GM19467 (cell line): ENCODE data around the gene GBX1.

Source experiments
- ATAC-seq: cut with Tn5 transposase; IDR thresholded peaks from one replicate; pipeline ENCODE4 v1.9.1; 2021; ENCODE audit warnings: mild to moderate bottlenecking, moderate library complexity; ENCODE audit not compliant: unreplicated experiment

Gene GBX1

DNA sequence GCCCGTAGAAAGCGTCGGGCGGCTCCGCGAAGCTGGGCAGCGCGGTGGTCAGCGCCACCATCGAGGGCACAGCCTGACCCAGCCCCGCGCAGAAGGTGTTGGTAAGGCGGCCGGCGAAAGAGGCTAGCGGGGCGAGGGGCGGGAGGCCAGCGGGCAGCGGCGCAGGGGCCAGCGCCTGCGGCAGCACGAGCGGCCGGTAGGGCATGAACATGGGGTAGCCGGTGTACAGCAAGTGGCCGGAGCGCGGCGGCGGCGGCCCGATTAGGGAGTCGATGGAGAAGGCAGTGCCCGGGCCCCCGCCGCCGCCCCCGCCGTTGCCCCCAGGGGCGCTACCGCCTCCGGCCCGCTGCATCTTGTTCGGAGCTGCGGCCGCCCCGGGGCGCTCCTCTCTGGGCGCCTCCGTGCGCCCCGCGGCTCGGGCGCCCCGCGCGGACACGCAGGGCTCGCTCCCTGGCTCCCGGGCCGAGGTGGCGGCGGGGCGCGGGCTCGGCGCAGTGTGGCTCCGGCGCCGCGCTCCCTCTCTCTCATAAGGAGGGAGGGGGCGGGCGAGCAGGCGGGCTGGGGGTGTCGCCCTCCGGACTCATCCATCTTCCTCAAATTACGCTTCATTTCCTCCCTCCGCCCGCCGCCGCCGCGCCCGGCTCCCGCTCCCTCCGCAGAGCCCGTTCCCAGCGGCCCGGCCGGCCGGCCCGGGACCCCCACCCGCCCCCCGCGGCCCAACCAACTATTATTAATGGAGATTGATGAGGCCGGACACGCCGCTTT is at the start of gene GBX1:
Gene GBX1 (minus strand): TSS at position 498 of the 765 bp plus-strand sequence. CDS start 146 bp downstream, at position 352.
- ATAC-seq = no peak

DNA sequence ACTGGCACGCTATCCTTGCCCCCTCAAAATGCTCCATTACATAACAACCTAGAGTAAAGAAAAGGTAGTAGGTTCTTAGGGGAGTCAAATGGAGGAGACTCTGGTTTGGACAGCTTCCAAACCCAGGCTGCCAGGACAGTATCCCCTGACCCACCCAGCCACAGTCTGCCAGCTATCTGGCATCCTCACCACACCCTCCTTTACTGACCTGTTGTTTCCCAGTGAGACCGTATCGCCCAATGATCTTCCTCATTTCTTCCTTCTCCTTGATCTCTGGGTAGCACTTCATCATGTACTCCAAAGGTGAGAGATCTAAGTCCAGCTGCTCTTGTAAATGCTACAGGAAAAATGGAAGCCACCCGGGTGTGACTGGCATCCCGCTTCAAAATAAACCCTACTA is 47.9 kb upstream of the GBX1 start:
- no peak for ATAC-seq

DNA sequence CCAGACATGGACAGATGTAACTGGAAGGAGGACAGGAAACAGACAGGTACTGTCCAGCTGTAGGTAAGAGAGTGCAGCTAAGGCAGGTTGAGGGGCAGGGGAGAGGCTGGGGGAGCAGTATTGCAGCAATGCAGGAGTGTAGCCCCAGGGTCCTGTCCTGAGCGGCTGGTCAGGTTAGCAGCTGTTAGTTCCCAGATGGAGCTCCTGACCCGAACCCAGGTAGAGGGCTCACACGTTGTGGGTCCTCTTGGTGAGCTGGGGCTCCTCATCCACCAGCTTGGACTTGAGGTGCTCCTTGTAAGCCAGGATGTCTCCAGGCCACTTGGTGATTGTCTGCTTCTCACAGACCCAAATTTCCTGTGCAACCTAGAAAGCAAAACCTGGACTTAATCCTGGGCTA is 46.3 kb upstream of the GBX1 start:
- no peak for ATAC-seq

DNA sequence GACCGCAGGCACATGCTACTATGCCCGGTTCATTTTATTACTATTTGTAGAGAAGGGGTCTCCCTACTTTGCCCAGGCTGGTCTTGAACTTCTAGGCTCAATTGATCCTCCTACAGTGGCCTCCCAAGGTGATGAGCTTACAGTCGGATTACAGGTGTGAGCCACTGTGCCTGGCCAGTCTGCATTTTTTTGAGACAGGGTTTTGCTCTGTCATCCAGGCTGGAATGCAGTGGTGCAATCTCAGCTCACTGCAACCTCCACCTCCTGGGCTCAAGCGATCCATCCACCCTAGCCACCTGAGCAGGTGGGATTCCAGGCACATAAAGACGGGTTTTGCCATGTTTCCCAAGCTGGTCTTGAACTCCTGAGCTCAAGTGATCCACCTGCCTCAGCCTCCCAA is 45.1 kb upstream of the GBX1 start:
- no peak for ATAC-seq

DNA sequence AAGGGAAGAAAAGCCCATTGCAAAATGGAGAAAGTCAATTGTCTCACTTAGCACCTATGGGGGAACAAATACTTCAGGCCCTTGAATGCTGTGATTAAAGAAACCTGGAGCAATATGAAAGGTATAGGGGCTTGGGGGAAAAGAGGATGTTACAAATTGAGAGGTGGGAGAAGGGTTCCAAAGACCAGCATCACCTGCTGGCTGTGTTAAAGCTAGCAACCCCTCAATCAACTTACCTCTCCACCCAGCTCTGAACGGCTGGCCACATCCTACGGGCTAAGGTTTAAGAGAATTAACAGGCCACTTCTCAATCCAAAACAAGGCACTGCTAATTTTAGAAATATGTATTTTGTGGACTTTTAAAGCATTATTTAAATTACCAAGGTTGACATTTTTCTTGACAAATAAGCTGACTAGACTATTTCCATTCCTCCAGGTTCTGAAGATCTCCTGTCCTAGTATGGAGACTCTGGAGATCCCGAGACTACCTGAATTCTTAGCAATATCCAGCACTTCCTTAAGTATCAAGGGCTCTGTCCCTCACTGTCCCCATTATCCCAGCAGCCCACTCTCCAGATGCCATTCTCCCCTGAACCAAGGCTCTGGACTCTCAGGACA is 43.8 kb upstream of the GBX1 start:
- ATAC-seq = no peak

DNA sequence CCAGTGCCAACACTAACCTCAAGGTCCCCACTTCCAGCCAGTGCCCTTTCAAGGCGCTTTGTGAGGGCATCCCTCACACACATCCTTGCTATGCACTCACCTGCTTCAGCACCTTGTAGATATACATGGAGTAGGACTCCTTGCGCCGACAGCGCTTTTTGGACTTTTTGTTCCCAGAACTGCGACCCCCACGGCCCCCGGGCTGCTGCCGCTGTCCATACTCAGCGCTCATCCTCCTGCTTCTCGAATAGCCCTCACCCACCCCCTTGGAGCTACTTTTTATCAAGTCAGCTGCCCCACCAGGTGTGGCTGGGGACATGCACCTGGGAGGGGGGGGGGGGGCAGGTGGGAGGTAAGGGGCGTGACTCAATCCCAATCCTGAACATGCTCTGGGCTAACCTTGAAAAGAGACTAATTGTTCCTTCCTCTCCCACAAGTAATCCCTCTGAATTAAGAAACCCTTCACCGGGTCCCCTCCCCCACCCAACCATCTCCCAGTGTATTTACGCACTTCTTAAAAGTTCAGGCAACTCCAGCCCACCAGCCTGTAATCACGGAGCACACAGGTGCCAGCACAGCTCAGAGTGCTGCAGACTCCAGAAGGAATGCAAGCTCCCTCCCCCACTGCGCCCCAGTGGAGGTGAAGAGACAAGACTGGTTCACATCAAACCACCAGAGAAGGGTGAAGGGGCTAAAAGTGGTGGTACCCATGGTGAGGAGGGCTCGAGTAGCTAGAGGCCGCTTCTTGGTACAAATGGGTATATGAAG is 42.8 kb upstream of the GBX1 start, which contains the start of gene H2BK1:
Gene H2BK1 (minus strand): TSS at position 402 of the 768 bp plus-strand sequence. CDS start 170 bp downstream, at position 232.
- ATAC-seq = no peak

DNA sequence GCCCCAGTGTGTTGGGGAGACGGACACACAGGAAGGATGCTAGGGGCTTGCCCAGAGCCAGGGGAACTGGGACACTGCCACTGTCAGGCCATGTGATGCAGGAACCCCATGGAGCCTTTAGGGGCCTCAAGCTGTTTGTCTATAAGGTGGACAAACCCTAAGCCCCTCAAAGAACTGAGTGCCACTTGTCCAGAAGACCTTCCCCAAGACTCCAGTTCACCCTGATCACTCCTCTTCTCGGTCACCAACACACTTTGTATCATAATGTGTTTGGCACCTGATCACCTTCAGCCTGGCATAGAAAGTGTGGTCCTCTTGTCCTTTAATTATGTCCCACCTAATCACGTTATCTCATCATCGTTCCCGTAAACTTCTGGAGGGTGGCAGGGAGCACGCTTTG is 42.1 kb upstream of the GBX1 start:
- no peak for ATAC-seq

DNA sequence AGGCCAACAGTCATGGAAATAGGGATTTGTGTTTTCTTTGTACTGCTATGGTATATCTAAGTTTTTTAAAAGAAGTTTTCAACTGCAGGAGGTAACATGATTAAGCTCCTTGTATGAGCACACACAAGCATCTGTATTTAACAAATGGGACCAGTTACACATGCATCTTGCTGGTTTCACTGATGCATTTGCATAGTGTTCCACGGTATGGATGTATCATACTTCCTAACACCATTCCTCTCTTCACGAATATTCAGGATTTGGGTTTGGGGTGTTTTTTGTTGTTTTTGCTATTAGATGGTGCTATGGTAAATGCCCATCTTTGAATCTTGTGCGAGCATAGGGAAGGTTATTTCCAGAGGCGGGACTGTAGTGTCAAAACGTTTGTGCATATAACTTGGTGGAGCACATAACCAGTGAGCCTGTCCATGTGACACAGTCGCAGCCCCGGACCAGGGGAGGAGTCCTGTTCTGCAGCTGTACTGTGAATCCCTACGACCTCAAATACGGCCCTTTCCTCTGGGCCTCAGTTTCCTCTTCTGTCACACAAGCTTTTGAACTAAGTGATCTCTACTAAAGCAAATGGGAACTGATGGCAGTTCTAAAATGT is 40.9 kb upstream of the GBX1 start:
- no peak for ATAC-seq

DNA sequence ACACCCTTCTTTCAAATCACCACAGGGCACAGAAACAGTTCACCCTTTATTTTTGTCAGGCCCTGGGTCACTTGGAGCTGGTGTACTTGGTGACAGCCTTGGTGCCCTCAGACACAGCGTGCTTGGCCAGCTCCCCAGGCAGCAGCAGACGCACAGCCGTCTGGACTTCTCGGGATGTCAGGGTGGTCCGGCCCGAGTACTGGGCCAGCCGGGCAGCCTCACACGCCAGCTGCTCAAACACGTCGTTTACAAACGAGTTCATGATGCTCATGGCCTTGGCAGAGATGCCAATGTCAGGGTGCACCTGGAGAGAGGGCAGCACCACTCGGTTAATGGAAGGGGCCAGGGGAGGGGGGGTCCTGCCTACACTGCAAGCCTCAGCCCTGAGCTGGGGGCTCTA is 40.3 kb upstream of the GBX1 start:
- no peak for ATAC-seq

DNA sequence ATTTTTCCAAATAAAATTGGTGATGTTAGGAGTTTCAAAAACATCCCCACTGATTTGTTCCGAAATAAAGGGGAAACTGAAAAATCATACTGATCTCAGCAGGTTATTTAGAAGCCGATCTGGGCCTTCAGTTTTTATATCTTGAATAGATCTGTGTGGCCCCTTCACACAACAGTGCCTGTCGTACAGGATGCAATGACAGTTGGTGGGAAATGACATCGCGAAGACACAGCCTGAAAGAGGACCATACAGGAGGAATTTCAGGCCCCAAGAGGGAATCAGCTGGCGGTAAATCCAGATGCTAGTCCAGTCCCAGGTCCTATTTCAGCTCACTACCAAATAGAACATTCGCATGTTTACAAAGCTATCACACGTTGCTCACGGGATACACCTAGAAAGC is 39.8 kb upstream of the GBX1 start:
- ATAC-seq = no peak

DNA sequence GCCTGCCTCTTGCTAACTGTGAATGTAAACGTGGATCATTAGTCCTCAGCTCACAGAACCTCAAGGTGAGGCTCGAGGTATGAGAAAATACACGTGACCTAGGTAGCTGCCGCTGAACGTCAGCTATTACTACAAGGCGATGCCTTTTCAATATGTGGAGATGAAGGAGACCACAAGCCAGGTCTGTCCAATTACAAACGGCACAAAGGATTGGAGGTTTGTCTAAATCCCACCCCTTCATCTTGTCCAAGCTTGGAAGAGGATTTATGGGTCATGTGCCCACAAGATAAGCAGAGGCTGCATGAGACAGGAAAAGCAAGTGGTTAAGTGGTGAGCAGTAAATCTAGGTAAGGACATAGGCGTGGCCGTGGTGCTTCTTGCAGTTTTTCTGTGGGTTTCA is 39.4 kb upstream of the GBX1 start:
- ATAC-seq = no peak

DNA sequence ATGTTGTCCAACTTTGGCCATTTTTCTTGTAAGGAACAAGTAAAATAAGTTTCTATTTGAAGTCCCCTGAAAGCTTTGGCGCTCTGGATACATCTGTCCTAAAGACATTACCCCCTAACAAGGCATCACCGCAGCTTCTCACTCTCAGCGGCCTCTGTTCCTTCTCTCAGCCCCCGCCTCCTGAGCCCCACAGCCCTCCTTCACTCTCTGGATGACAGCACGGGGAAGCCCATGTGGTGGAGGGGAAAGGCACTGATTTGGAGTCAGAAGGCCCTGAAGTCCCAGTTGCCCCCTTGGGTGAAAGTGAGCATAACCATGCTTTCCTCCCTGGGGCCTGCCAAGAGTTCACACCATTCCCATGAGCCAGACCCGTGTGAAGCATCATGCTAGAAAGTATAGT is 38.2 kb upstream of the GBX1 start:
- ATAC-seq = no peak

DNA sequence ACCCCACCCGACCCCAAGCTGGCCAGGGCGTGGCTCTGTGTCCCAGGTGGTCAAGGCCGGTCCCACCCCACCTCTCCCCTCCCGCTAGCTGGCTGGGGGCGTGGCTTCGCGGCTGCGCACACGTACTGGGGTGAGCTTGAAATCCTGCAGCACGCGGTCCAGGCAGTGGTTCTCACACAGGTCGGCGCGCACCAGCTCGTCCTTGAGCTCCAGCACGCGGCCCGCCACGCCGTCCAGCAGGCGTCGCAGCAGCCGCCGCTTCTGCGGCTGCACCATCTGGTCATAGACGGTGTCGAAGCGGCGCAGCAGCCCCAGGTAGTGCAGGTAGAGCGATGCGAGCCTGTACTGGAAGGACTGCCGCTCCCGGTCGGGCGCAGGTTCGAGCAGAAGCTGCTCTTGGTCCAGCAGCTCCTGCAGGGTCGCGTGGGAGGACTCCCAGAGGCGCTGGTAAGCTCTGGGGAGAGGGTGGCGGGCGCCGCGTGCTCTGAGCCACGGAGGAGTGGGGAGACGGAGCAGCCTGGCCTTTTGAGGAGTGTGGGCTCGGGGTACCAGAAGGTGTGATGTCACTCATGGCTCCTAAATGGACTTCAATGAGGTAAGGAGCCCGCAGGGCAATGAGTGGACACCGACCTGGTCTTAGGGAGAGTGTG is 37.0 kb upstream of the GBX1 start:
- ATAC-seq = no peak

DNA sequence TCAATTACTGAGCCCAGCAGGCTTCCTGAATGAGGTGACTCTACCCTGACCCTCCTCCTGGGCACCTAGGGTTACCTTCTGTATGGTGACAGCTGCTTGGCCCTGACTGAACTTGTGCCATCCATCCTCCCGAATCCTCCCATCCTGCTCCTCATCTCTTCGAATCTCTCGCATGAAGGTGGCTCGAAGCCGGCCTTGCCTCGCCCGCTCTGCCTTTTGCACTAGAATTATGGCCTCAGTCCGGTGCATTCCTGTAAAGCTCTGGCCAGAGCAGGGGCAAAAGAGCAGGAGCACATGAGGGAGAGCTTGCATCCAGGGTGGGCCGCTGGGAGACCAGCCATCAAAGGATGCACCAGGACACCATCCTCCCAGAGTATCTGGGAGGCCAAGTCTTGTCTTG is 35.3 kb upstream of the GBX1 start:
- ATAC-seq = no peak

DNA sequence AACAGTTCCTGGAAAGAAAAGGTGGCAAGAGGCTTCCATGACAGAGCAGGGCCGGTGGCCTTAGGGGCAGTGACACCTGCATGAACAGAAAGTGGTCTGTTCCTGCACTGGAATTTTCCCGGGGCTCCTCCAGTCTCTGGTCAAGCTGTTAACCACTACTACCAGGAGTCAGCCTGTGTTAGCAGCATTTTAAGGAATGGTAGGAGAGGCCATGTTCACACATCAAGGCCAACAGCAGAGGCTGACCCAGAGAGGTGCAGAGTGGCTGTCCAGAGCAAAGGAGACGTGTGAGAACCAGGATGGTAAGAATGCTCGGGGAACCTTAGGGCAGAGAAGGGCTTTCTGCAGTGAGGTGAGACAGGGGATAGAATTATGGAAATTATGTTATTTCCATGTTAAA is 34.3 kb upstream of the GBX1 start:
- no peak for ATAC-seq

DNA sequence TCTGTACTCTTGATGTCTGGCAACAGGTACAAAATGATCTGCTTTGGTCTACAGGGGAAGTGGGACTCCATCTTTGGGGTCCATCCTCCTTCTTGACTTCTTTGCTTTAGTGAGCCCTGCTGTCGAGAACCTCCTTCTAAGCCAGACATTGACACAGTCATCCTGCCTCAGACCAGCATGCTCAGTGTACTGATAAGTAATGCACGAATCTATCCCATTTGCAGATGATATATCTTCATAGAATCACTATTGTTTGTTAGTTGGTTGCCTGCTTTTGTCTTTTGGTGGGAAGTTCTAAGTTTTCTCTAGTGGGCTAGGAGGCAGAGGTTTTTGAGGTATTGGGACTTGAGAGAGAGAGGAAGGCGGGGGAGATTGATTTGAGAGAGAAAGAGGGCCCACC is 33.9 kb upstream of the GBX1 start:
- no peak for ATAC-seq

DNA sequence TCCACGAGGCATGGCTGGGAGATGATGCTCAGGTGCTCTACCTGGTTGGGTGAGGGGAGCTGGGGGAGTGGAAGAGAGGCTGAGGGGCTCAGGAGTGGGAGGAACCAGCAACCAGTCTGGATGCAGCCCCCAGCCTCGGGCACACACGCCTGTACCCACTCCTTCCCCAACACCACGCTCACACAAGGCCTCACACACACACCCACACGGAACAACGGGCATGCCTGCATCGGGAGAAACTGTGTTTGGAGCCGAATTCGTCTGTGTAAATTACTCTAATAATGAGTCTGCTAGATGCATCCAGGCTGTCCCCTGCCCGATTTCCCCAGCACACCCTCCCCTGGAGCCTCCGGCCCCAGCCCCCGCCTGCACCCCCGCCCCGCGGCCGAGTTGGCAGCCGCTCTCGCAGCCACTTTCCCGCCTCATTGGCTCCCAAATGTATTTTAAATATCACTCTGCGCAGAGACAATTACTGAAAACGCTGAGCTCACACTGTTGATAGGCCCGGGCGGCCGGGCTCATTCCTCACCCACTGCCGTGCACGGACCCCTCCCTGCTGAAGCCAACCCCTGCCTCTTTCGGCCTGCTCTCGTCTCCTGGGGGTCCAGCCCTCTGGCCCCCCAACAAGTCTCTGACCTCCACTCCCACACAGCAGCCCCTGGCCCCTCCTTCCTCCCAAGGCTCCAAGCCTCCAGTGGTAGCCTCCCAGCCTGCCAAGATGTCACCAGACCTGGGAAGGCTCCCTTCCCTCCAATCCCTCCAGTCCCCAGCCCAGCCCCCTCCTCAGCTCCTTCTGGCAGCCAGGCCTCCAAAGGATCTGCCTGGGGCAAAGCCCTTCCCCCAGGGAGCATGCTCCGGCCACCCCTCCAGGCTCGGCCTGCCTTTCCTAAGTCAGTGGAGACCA is 31.7 kb upstream of the GBX1 start:
- no peak for ATAC-seq

DNA sequence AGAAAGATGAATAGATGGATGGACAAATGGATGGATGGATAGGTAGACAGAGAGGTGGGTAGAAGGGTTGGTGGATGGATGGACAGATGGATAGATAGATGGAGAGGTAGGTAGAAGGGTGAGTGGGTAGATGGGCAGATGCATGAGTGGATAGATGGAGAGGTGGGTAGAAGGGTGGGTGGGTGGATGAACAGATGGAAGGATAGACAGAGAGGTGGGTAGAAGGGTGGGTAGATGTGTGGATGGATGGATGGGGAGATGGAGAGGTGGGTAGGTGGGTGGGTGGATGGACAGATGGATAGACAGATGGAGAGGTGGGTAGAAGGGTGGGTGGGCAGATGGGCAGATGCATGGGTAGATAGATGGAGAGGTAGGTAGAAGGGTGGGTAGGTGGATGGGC is 30.4 kb upstream of the GBX1 start:
- no peak for ATAC-seq

DNA sequence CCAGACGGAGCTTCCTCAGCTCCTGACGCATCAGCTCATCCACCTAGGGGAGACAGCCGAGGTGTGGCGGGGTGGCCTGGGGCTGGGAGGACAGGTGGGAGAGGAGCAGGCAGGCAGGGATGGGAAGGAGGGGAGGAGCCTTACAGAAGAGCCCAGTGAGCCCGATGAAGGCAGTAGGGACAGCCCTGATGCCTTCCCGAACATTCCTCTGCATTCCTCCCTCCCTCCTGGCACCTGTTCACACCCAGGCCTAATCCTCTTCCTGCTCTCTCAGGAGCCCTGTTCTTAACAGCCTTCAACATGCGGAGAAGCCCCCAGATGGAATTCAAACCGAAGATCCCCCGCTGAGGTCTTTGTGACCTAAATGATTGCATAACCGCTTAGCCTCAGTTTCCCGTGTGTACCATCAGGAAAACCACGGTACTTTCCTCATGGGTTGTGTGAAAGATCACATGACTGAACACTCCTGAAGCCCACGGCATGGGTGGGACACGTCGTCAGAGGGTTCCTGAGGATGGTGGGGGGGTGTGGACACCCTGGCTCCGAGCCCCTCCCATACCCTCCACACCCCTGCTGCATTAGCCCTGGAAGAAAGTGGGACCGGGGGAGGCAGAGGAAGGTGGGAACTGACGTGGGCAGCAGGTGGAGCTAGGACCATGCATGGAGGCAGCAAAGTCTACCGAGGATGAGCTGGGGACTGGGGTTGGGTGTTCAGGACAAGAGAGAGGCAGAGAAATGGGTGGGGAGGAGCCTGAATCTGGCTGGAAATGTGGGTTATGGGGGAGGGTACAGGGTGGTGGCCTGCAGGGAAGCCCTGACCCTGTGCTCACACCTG is 28.3 kb upstream of the GBX1 start:
- ATAC-seq = no peak
